ENCODE data around the gene PTGR2.
"Not testable (repeated sequence)": the region's sequence is repeated elsewhere in the genome, so short reads cannot be mapped to it uniquely, and the experiment has no call there.

Gene PTGR2

GRCh38 chr14:73833034-73833433 is 18.6 kb upstream of the PTGR2 start:
- H3K27me3 ChIP-seq (ENCODE audit: insufficient read depth, poor library complexity, severe bottlenecking), result no peaks in the 10 kb centered on the region
- no peak overlapping the region for H3K4me3 ChIP-seq (replicated peaks; ENCODE audit: insufficient read depth, low read length)
- no peak overlapping the region for H3K27ac ChIP-seq (replicated peaks)
- TF ChIP-seq GABPA (IDR thresholded peaks at IDR 0.05; ENCODE audit: low read depth) (no peak), SPI1 (IDR thresholded peaks at IDR 0.05; ENCODE audit: borderline replicate concordance, low read depth) (no peak), CTCF (IDR thresholded peaks at IDR 0.05; ENCODE audit: insufficient read depth, low read length) (no peak), POLR2AphosphoS5 (IDR thresholded peaks at IDR 0.05; ENCODE audit: low read depth) (no peak), REST (IDR thresholded peaks at IDR 0.05; ENCODE audit: insufficient replicate concordance, low read depth) (no peak)
- DNase-seq (ENCODE audit: low read depth in 1 of 2, low spot score in 1 of 2), result no peak

GRCh38 chr14:73833530-73834260 is 17.9 kb upstream of the PTGR2 start:
- Histone ChIP-seq H3K27ac (replicated peaks) (no peak overlapping the region), H3K4me3 (replicated peaks; ENCODE audit: insufficient read depth, low read length) (no peak overlapping the region), H3K27me3 (ENCODE audit: insufficient read depth, poor library complexity, severe bottlenecking) (no peaks in the 10 kb centered on the region)
- no peak for DNase-seq (ENCODE audit: low read depth in 1 of 2, low spot score in 1 of 2)
- no peak for TF ChIP-seq POLR2AphosphoS5 (IDR thresholded peaks at IDR 0.05; ENCODE audit: low read depth)
- TF ChIP-seq SPI1 (IDR thresholded peaks at IDR 0.05; ENCODE audit: borderline replicate concordance, low read depth), result no peak
- TF ChIP-seq GABPA (IDR thresholded peaks at IDR 0.05; ENCODE audit: low read depth), result no peak
- TF ChIP-seq REST (IDR thresholded peaks at IDR 0.05; ENCODE audit: insufficient replicate concordance, low read depth), result no peak
- no peak for TF ChIP-seq CTCF (IDR thresholded peaks at IDR 0.05; ENCODE audit: insufficient read depth, low read length)

GRCh38 chr14:73834261-73834625 is 17.4 kb upstream of the PTGR2 start:
- DNase-seq (ENCODE audit: low read depth in 1 of 2, low spot score in 1 of 2), result no peak
- no peak for TF ChIP-seq GABPA (IDR thresholded peaks at IDR 0.05; ENCODE audit: low read depth)
- no peak for TF ChIP-seq CTCF (IDR thresholded peaks at IDR 0.05; ENCODE audit: insufficient read depth, low read length)
- no peak for TF ChIP-seq POLR2AphosphoS5 (IDR thresholded peaks at IDR 0.05; ENCODE audit: low read depth)
- no peak for TF ChIP-seq REST (IDR thresholded peaks at IDR 0.05; ENCODE audit: insufficient replicate concordance, low read depth)
- no peak for TF ChIP-seq SPI1 (IDR thresholded peaks at IDR 0.05; ENCODE audit: borderline replicate concordance, low read depth)
- Histone ChIP-seq H3K27ac (replicated peaks) (no peak overlapping the region), H3K27me3 (ENCODE audit: insufficient read depth, poor library complexity, severe bottlenecking) (no peaks in the 10 kb centered on the region), H3K4me3 (replicated peaks; ENCODE audit: insufficient read depth, low read length) (no peak overlapping the region)

GRCh38 chr14:73838293-73839034 is 13.2 kb upstream of the PTGR2 start:
- DNase-seq (ENCODE audit: low read depth in 1 of 2, low spot score in 1 of 2); H3K27ac ChIP-seq (replicated peaks); H3K27me3 ChIP-seq (ENCODE audit: insufficient read depth, poor library complexity, severe bottlenecking); H3K4me3 ChIP-seq (replicated peaks; ENCODE audit: insufficient read depth, low read length): not testable (repeated sequence)
